Peyer's patch (tissue), 4 donors: ENCODE measurements around the gene STH. TPM values are rescaled to one million over a fixed set of nuclear protein-coding genes. Genes with fewer than 3 reads are reported as not detected.

ENCODE experiments used
- DNase-seq, 3 donors: peaks; one replicate each; pipeline ENCODE4 v3.0.0-alpha.2; 2017 to 2019
- H3K27ac ChIP-seq, 4 donors: fragments of 200-600 bp; sonication (generic); one replicate each; pipeline ENCODE4 v1.5.1; 2016 to 2019
- H3K27me3 ChIP-seq, 2 donors: fragments of 200-600 bp; sonication (generic); one replicate each; pipeline ENCODE4 v1.5.1; 2019
- H3K36me3 ChIP-seq, 3 donors: fragments of 200-600 bp; sonication (generic); one replicate each; pipeline ENCODE4 v1.5.1; 2016 to 2019
- H3K4me1 ChIP-seq, 4 donors: fragments of 200-600 bp; sonication (generic); one replicate each; pipeline ENCODE4 v1.5.1; 2016 to 2019
- H3K4me3 ChIP-seq, 4 donors: fragments of 200-600 bp; sonication (generic); 1 replicate in 3 of 4; 2 replicates in 1 of 4; pipeline ENCODE4 v1.5.1; 2016 to 2019; ENCODE audit warnings: mild to moderate bottlenecking in 1 of 4
- H3K9me3 ChIP-seq, 4 donors: fragments of 200-600 bp; sonication (generic); one replicate each; pipeline ENCODE4 v1.5.1; 2016 to 2019; ENCODE audit warnings: mild to moderate bottlenecking in 1 of 4
- POLR2A ChIP-seq, 2 donors: fragments of 450-650 bp; IDR thresholded peaks; one replicate each; pipeline ENCODE4 v1.5.1; 2017; ENCODE audit warnings: antibody characterized with exemption in 2 of 2, mild to moderate bottlenecking in 2 of 2, moderate library complexity in 2 of 2
- total RNA-seq, 4 donors: library from RNA; depleted of rRNA; stranded (reverse); fragments of >200 nt; gene quantifications; one replicate each; pipeline ENCODE4 v1.1.0, GENCODE V29; 2016
- TF ChIP-seq, protein P1 (sequence below), 6 experiments: fragments of 450-650 bp in 4 of 6; fragments of 200-600 bp in 2 of 6; sonication (generic) in 1 of 6; IDR thresholded peaks; one replicate each; pipeline ENCODE4 v1.5.1; 2017 to 2019; ENCODE audit warnings: antibody characterized with exemption in 6 of 6, mild to moderate bottlenecking in 3 of 6, moderate library complexity in 1 of 6

The STH gene
- total RNA-seq, 4 donors from 2014 or later: not detected

DNA sequence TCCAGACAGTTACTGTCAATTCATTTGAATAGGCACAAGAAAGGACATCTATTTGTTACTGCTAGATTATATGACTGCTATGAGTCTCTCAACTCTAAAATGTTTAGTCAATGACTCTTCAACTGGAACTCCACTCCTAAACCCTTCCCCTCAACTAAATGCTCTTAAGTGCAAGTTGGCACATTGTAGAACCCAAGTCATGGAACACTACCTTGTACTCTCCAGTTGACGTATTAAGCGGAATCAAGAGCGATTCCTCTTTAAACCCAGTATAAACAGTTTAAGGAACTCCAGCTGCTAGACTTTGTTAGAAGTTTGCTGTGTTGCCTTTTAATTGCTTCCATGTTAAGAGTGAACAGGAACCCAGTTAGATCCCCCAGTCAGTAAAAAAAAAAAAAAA, 44.6 kb downstream of the STH start:
- Histone ChIP-seq H3K36me3 (peaks cover 0 to 53% (median 0%) of the 10 kb centered on the region in 3 donors), H3K4me1 (peaks cover 0 to 35% (median 7%) of the 10 kb centered on the region in 4 donors), H3K9me3 (no peaks in the 10 kb centered on the region), H3K27ac (peak overlapping the region in 1 of 4 donors; percentile 17), H3K4me3 (no peak overlapping the region), H3K27me3 (no peaks in the 10 kb centered on the region)
- TF ChIP-seq POLR2A (IDR thresholded peaks at IDR 0.05): no peak
- TF ChIP-seq, protein P1, sequence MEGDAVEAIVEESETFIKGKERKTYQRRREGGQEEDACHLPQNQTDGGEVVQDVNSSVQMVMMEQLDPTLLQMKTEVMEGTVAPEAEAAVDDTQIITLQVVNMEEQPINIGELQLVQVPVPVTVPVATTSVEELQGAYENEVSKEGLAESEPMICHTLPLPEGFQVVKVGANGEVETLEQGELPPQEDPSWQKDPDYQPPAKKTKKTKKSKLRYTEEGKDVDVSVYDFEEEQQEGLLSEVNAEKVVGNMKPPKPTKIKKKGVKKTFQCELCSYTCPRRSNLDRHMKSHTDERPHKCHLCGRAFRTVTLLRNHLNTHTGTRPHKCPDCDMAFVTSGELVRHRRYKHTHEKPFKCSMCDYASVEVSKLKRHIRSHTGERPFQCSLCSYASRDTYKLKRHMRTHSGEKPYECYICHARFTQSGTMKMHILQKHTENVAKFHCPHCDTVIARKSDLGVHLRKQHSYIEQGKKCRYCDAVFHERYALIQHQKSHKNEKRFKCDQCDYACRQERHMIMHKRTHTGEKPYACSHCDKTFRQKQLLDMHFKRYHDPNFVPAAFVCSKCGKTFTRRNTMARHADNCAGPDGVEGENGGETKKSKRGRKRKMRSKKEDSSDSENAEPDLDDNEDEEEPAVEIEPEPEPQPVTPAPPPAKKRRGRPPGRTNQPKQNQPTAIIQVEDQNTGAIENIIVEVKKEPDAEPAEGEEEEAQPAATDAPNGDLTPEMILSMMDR (IDR thresholded peaks at IDR 0.05): no peak
- DNase-seq: no peak

DNA sequence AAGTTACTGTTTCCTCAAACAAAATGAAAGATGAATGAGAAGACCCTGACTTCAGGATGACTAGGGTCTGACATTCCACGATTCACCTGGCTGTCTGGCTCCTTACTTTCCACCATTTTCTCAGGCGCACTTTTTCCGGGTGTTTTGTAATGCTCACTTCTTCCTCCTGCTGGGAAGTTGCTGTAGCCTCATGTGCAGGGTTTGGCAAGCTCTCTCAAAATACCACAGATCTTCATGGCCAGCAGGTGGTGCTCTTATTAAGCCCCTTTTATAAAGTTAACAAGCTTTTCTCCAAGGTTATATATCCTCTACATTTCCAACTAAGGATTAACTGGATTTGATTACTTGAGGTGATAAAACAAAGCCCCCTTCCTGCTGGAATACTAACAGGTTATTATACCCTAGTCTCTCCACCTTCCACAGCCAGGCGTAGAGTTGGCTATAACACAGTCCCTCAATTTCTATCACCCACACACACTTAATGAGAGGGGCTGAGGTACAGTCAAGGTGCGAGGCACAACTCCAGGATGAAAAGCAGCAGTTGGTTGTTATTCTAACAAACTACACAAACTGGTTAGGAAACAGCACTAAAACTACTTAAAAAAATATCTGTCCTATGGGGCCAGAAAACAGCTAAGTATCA, 45.4 kb downstream of the STH start:
- DNase-seq: peak in 2 of 3 donors; percentile 66 to 89
- H3K4me3 ChIP-seq: no peak overlapping the region
- peak overlapping the region in 2 of 4 donors; percentile 33 to 39 for H3K27ac ChIP-seq
- TF ChIP-seq POLR2A (IDR thresholded peaks at IDR 0.05): no peak
- TF ChIP-seq, protein P1 (IDR thresholded peaks at IDR 0.05): peak; percentile 58 to 95 (median 82)
- peaks cover 0 to 53% (median 0%) of the 10 kb centered on the region in 3 donors for H3K36me3 ChIP-seq
- H3K27me3 ChIP-seq: no peaks in the 10 kb centered on the region
- peaks cover 0 to 35% (median 7%) of the 10 kb centered on the region in 4 donors for H3K4me1 ChIP-seq
- H3K9me3 ChIP-seq: no peaks in the 10 kb centered on the region

DNA sequence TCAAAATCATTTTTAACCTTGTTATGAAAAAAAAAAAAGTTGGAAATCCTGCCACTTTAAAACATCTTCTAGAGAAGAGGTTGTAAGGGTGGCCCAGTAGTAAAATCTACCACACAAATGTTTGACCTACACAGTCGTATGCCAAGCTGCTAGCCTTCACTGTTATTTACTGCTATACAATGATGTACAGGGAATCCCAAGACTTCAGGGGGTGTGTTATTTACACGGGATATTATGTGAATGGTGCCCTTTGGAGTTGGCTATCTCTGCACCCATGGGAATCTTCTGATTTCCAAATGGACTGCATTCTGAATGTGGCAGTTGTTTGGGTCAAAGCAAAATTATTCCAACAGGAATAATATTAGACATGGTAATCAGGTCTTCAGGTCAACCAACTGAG, 45.9 kb downstream of the STH start:
- peaks cover 0 to 53% (median 0%) of the 10 kb centered on the region in 3 donors for H3K36me3 ChIP-seq
- peaks cover 0 to 35% (median 7%) of the 10 kb centered on the region in 4 donors for H3K4me1 ChIP-seq

DNA sequence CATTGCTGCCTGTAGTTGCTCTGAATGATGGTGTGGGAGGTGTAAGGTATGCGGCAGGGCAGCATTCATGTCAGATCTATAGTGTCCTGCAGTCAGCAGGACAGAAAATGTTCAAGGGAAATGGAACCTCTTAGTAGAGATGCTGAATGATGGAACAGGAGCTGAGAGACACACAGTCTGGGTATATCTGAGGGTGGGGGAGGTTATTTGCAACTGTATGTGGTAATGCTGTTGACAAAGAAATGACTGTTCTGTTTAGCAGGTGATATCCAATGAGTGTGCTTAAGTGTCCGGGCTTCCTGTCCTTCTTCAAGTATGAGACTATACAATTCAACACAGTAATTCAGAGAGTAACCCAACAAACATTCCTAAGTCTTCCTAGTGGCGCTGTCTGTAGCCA, 46.6 kb downstream of the STH start:
- no peak for DNase-seq
- Histone ChIP-seq H3K4me3 (no peak overlapping the region), H3K4me1 (peaks cover 0 to 35% (median 7%) of the 10 kb centered on the region in 4 donors), H3K27ac (peak overlapping the region in 1 of 4 donors; percentile 32), H3K36me3 (peaks cover 0 to 57% (median 0%) of the 10 kb centered on the region in 3 donors), H3K27me3 (no peaks in the 10 kb centered on the region), H3K9me3 (no peaks in the 10 kb centered on the region)
- TF ChIP-seq, protein P1 (IDR thresholded peaks at IDR 0.05): no peak

More for the DNA sequence above, 45.9 kb downstream of the STH start:
- Histone ChIP-seq H3K4me3 (no peak overlapping the region), H3K9me3 (no peaks in the 10 kb centered on the region), H3K27ac (no peak overlapping the region), H3K27me3 (no peaks in the 10 kb centered on the region)
- TF ChIP-seq, protein P1 (IDR thresholded peaks at IDR 0.05): no peak
- TF ChIP-seq POLR2A (IDR thresholded peaks at IDR 0.05): no peak
- DNase-seq: no peak

DNA sequence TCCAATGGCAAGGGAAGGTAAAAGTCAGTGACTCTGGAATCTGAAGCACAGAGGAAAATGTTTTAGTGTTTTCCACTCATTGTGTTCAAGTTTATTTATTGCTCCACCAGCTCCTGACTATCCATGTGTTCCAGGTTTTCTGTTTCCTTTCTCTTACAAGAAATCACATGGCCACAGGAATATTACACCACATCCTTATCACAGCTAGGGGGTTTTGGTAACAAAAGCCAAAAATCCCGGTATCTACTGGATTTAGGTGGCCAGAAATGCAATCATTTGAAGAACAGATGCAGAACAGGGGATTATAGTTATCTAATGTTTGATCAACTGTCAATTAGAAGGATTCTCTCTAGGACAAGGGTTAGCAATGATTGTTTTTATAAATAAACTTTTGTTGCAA, 47.9 kb downstream of the STH start:
- no peak for DNase-seq
- Histone ChIP-seq H3K27me3 (no peaks in the 10 kb centered on the region), H3K4me1 (peaks cover 0 to 34% (median 7%) of the 10 kb centered on the region in 4 donors), H3K36me3 (peaks cover 0 to 60% (median 0%) of the 10 kb centered on the region in 3 donors), H3K9me3 (no peaks in the 10 kb centered on the region), H3K4me3 (no peak overlapping the region), H3K27ac (no peak overlapping the region)
- no peak for TF ChIP-seq POLR2A (IDR thresholded peaks at IDR 0.05)
- TF ChIP-seq, protein P1 (IDR thresholded peaks at IDR 0.05): peak in 1 of 6 experiments; percentile 8
